Ishikawa (cell line): ENCODE measurements around the gene ZSWIM6.

ENCODE experiments used
- EP300 ChIP-seq: IDR thresholded peaks from 2 replicates; pipeline ENCODE4 v1.6.1; 2012; ENCODE audit warnings: borderline replicate concordance
- MAX ChIP-seq: IDR thresholded peaks from 2 replicates; pipeline ENCODE4 v1.6.1; 2012
- RAD21 ChIP-seq: IDR thresholded peaks from 2 replicates; pipeline ENCODE4 v1.6.1; 2012; ENCODE audit warnings: low read depth

- no peak for TF ChIP-seq EP300
- no peak for TF ChIP-seq MAX
- TF ChIP-seq RAD21, result no peak
Measured at GRCh38 chr5:61567337-61567736, 235.3 kb downstream of the ZSWIM6 start.
